OCI-LY3 (cell line): Measurements from ENCODE around the gene GALNT11.

ENCODE experiments used
- H2AFZ ChIP-seq: fragments of 200-600, 300-600 bp; shearing (Covaris generic); 2 replicates; pipeline ENCODE4 v1.6.0; 2014; ENCODE audit warnings: antibody characterized with exemption, low read depth, low read length
- H3K27ac ChIP-seq: fragments of 200-600, 300-600 bp; sonication (generic); 2 replicates; pipeline ENCODE4 v1.5.1; 2014; ENCODE audit warnings: mild to moderate bottlenecking, low read length, moderate library complexity, mixed read lengths
- H3K27me3 ChIP-seq: fragments of 200-600, 300-600 bp; sonication (generic); 2 replicates; pipeline ENCODE4 v1.6.1; 2014; ENCODE audit warnings: low read depth, low read length, mixed read lengths
- H3K36me3 ChIP-seq: fragments of 200-600, 300-600 bp; sonication (generic); replicated peaks from 2 replicates; pipeline ENCODE3; 2014; ENCODE audit warnings: low read depth, low read length, mixed read lengths
- H3K4me1 ChIP-seq: fragments of 300-600, 200-600 bp; sonication (generic); 2 replicates; pipeline ENCODE4 v1.6.1; 2014; ENCODE audit warnings: low read length, mixed read lengths
- H3K4me2 ChIP-seq: fragments of 200-600, 300-600 bp; sonication (generic); 2 replicates; pipeline ENCODE4 v1.6.1; 2014; ENCODE audit warnings: low read length, mixed read lengths
- H3K4me3 ChIP-seq: fragments of 300-600, 200-600 bp; sonication (generic); 2 replicates; pipeline ENCODE4 v1.5.1; 2014; ENCODE audit warnings: antibody characterized with exemption, mild to moderate bottlenecking, low read length, moderate library complexity
- H3K79me2 ChIP-seq: fragments of 300-600, 200-600 bp; shearing (Covaris generic); 2 replicates; pipeline ENCODE4 v1.6.1; 2014; ENCODE audit warnings: mild to moderate bottlenecking, low read length, mixed read lengths
- H3K9ac ChIP-seq: fragments of 300-600, 200-600 bp; shearing (Covaris generic); 2 replicates; pipeline ENCODE4 v1.6.0; 2014; ENCODE audit warnings: mild to moderate bottlenecking, low read length, moderate library complexity
- H3K9me3 ChIP-seq: fragments of 200-600, 300-600 bp; shearing (Covaris generic); 2 replicates; pipeline ENCODE4 v1.6.1; 2014; ENCODE audit warnings: low read length, mixed read lengths; ENCODE audit not compliant: insufficient read depth
- H4K20me1 ChIP-seq: fragments of 200-600, 300-600 bp; sonication (generic); 2 replicates; pipeline ENCODE4 v1.6.1; 2016; ENCODE audit warnings: low read length, mixed read lengths; ENCODE audit not compliant: insufficient read depth
- EZH2phosphoT487 ChIP-seq: fragments of 200-600 bp; shearing (Covaris generic); IDR thresholded peaks from 2 replicates; pipeline ENCODE4 v1.6.1; 2018; ENCODE audit warnings: antibody characterized with exemption, mixed run types, low read depth
- TF ChIP-seq, protein P1 (sequence below): fragments of 200-600, 300-600 bp; sonication (generic); IDR thresholded peaks from 2 replicates; pipeline ENCODE4 v1.5.1; 2014; ENCODE audit warnings: antibody characterized with exemption, low read length, low read depth

The GALNT11 gene

GRCh38 chr7:152121432-152121831 is 96.0 kb downstream of the GALNT11 start:
- TF ChIP-seq, protein P1, sequence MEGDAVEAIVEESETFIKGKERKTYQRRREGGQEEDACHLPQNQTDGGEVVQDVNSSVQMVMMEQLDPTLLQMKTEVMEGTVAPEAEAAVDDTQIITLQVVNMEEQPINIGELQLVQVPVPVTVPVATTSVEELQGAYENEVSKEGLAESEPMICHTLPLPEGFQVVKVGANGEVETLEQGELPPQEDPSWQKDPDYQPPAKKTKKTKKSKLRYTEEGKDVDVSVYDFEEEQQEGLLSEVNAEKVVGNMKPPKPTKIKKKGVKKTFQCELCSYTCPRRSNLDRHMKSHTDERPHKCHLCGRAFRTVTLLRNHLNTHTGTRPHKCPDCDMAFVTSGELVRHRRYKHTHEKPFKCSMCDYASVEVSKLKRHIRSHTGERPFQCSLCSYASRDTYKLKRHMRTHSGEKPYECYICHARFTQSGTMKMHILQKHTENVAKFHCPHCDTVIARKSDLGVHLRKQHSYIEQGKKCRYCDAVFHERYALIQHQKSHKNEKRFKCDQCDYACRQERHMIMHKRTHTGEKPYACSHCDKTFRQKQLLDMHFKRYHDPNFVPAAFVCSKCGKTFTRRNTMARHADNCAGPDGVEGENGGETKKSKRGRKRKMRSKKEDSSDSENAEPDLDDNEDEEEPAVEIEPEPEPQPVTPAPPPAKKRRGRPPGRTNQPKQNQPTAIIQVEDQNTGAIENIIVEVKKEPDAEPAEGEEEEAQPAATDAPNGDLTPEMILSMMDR = no peak
- no peak for TF ChIP-seq EZH2phosphoT487
- H3K79me2 ChIP-seq = no peaks in the 10 kb centered on the region
- H3K4me3 ChIP-seq = no peak overlapping the region
- no peak overlapping the region for H3K27ac ChIP-seq
- H3K36me3 ChIP-seq = peaks cover 70% of the 10 kb centered on the region
- H2AFZ ChIP-seq = no peak overlapping the region
- no peaks in the 10 kb centered on the region for H4K20me1 ChIP-seq
- no peaks in the 10 kb centered on the region for H3K27me3 ChIP-seq
- no peak overlapping the region for H3K9ac ChIP-seq
- no peak overlapping the region for H3K4me2 ChIP-seq
- H3K9me3 ChIP-seq = no peaks in the 10 kb centered on the region
- no peaks in the 10 kb centered on the region for H3K4me1 ChIP-seq

- H3K9ac ChIP-seq = no peak overlapping the region
- no peaks in the 10 kb centered on the region for H3K9me3 ChIP-seq
- H3K79me2 ChIP-seq = no peaks in the 10 kb centered on the region
- TF ChIP-seq, protein P1 = no peak
- no peak for TF ChIP-seq EZH2phosphoT487
- H3K4me3 ChIP-seq = no peak overlapping the region
- H2AFZ ChIP-seq = no peak overlapping the region
- H3K36me3 ChIP-seq = peaks cover 67% of the 10 kb centered on the region
- no peaks in the 10 kb centered on the region for H4K20me1 ChIP-seq
- H3K27ac ChIP-seq = no peak overlapping the region
- H3K4me1 ChIP-seq = no peaks in the 10 kb centered on the region
- no peaks in the 10 kb centered on the region for H3K27me3 ChIP-seq
- H3K4me2 ChIP-seq = no peak overlapping the region
Measured at GRCh38 chr7:152122540-152122939, 97.1 kb downstream of the GALNT11 start.

- Histone ChIP-seq H3K4me1 (no peaks in the 10 kb centered on the region), H3K27ac (no peak overlapping the region), H3K36me3 (peaks cover 41% of the 10 kb centered on the region), H3K79me2 (no peaks in the 10 kb centered on the region), H2AFZ (no peak overlapping the region), H3K4me3 (no peak overlapping the region), H4K20me1 (no peaks in the 10 kb centered on the region), H3K27me3 (no peaks in the 10 kb centered on the region), H3K4me2 (no peak overlapping the region), H3K9me3 (no peaks in the 10 kb centered on the region), H3K9ac (no peak overlapping the region)
- TF ChIP-seq, protein P1 = no peak
- no peak for TF ChIP-seq EZH2phosphoT487
Measured at GRCh38 chr7:152126741-152127140, 101.3 kb downstream of the GALNT11 start.

GRCh38 chr7:152127229-152127628 is 101.8 kb downstream of the GALNT11 start:
- Histone ChIP-seq H3K9me3 (no peaks in the 10 kb centered on the region), H3K27me3 (no peaks in the 10 kb centered on the region), H3K79me2 (no peaks in the 10 kb centered on the region), H3K4me2 (no peak overlapping the region), H3K4me1 (no peaks in the 10 kb centered on the region), H3K9ac (no peak overlapping the region), H2AFZ (no peak overlapping the region), H4K20me1 (no peaks in the 10 kb centered on the region), H3K27ac (no peak overlapping the region), H3K36me3 (peaks cover 41% of the 10 kb centered on the region), H3K4me3 (no peak overlapping the region)
- TF ChIP-seq, protein P1 = no peak
